ENCODE measurements around the gene SLC43A1.
"Not testable (repeated sequence)": the region's sequence is repeated elsewhere in the genome, so short reads cannot be mapped to it uniquely, and the experiment has no call there.

The SLC43A1 gene

DNA sequence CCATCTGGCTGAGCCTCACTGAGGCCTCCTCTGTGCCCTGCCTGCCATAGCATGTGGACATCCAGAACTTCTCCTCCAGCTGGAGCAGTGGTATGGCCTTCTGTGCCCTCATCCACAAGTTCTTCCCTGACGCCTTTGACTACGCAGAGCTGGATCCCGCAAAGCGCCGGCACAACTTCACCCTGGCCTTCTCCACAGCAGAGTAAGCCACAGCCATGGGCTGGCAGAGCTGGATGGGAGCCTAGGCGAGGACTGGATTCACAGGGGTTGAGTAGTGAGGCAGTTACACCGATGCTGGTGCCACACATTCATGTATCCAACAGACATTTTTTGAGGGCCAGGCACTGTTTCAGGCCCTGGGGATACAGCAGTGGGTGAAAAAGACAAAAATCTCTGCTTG lies 30.9 kb upstream of the SLC43A1 start:
- no peaks in the 10 kb centered on the region for H3K27me3 ChIP-seq (replicated peaks; ENCODE audit: control insufficient read depth, insufficient read depth, low read length, poor library complexity, severe bottlenecking)
- H3K27ac ChIP-seq (ENCODE audit: insufficient read depth, low read length, poor library complexity, severe bottlenecking) = no peak overlapping the region
- no peaks in the 10 kb centered on the region for H3K9me3 ChIP-seq (ENCODE audit: control insufficient read depth, low read length)
- peaks cover 18% of the 10 kb centered on the region for H3K36me3 ChIP-seq (ENCODE audit: control insufficient read depth, insufficient read depth, low read length)
- no peak overlapping the region for H3K4me3 ChIP-seq (ENCODE audit: insufficient read depth, low read depth, low read length, poor library complexity, severe bottlenecking)
- no peak for DNase-seq
- no peaks in the 10 kb centered on the region for H3K4me1 ChIP-seq (ENCODE audit: control insufficient read depth, insufficient read depth, low read length, poor library complexity, severe bottlenecking)

DNA sequence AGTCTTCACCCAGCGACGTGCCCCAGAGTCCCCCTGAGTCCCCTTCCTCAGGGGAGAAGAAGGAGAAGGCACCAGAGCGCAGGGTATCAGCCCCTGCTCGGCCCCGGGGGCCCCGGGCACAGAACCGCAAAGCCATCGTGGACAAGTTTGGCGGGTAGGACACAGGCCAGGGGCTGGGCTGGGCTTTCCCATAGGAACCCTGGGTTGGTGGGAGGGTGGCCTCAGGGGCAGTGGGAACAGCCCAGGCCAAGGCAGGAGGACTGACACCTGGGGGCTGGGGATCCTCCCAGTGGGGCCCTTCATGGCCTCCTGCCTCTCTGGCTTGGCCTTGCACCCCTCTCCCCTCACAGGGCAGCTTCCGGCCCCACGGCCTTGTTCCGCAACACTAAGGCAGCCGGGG lies 30.4 kb upstream of the SLC43A1 start:
- Histone ChIP-seq H3K4me3 (ENCODE audit: insufficient read depth, low read depth, low read length, poor library complexity, severe bottlenecking) (no peak overlapping the region), H3K9me3 (ENCODE audit: control insufficient read depth, low read length) (no peaks in the 10 kb centered on the region), H3K27me3 (replicated peaks; ENCODE audit: control insufficient read depth, insufficient read depth, low read length, poor library complexity, severe bottlenecking) (no peaks in the 10 kb centered on the region), H3K27ac (ENCODE audit: insufficient read depth, low read length, poor library complexity, severe bottlenecking) (no peak overlapping the region), H3K36me3 (ENCODE audit: control insufficient read depth, insufficient read depth, low read length) (peaks cover 16% of the 10 kb centered on the region), H3K4me1 (ENCODE audit: control insufficient read depth, insufficient read depth, low read length, poor library complexity, severe bottlenecking) (no peaks in the 10 kb centered on the region)
- DNase-seq = no peak

DNA sequence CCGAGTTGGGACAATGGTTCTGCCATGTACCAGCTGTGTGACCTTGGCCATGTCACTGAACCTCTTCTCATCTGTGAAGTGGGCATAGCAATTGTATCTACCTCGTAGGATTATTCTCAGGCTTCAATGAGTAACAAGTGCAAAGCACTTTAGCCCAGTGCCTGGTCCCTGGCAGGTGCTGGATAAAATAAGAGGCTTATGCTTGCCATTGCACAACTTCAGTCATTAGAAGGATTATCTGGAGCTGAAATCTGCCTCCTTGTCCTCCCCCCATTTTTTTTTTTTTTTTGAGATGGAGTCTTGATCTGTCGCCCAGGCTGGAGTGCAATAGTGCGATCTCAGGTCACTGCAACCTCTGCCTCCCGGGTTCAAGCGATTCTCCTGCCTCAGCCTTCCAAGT lies 29.1 kb upstream of the SLC43A1 start:
- no peak for DNase-seq
- Histone ChIP-seq H3K4me1 (ENCODE audit: control insufficient read depth, insufficient read depth, low read length, poor library complexity, severe bottlenecking) (no peaks in the 10 kb centered on the region), H3K9me3 (ENCODE audit: control insufficient read depth, low read length) (no peaks in the 10 kb centered on the region), H3K27ac (ENCODE audit: insufficient read depth, low read length, poor library complexity, severe bottlenecking) (no peak overlapping the region), H3K4me3 (ENCODE audit: insufficient read depth, low read depth, low read length, poor library complexity, severe bottlenecking) (no peak overlapping the region), H3K27me3 (replicated peaks; ENCODE audit: control insufficient read depth, insufficient read depth, low read length, poor library complexity, severe bottlenecking) (no peaks in the 10 kb centered on the region), H3K36me3 (ENCODE audit: control insufficient read depth, insufficient read depth, low read length) (peaks cover 4% of the 10 kb centered on the region)

DNA sequence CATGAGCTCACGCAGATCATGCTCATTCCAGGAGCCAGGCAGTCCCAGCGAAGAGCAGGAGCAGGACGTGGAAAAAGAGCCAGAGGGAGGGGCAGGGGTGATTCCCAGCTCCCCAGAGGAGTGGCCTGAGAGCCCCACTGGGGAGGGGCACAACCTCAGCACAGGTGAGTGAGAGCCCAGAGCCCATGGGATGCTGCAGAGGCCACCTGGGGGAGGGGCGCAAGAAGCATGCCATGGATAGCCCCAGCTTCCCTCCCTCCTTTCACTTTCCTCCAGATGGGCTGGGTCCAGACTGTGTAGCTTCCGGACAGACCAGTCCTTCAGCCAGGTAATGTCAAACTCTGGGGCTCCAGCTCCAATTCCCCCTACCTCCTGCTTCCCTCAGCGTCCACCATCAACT lies 28.1 kb upstream of the SLC43A1 start:
- Histone ChIP-seq H3K27me3 (replicated peaks; ENCODE audit: control insufficient read depth, insufficient read depth, low read length, poor library complexity, severe bottlenecking) (no peaks in the 10 kb centered on the region), H3K36me3 (ENCODE audit: control insufficient read depth, insufficient read depth, low read length) (no peaks in the 10 kb centered on the region), H3K27ac (ENCODE audit: insufficient read depth, low read length, poor library complexity, severe bottlenecking) (no peak overlapping the region), H3K4me1 (ENCODE audit: control insufficient read depth, insufficient read depth, low read length, poor library complexity, severe bottlenecking) (no peaks in the 10 kb centered on the region), H3K4me3 (ENCODE audit: insufficient read depth, low read depth, low read length, poor library complexity, severe bottlenecking) (no peak overlapping the region), H3K9me3 (ENCODE audit: control insufficient read depth, low read length) (no peaks in the 10 kb centered on the region)
- DNase-seq = no peak

DNA sequence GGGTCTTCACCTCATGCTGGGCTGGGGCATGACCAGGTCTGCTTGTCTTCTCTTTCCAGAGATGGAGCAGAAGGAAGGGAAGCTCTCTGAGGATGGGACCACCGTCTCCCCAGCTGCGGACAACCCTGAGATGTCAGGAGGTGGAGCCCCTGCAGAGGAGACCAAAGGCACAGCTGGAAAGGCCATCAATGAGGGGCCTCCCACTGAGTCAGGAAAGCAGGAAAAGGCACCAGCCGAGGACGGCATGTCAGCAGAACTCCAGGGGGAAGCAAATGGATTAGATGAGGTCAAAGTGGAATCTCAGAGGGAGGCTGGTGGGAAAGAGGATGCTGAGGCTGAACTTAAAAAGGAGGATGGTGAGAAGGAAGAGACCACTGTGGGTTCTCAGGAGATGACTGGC lies 27.1 kb upstream of the SLC43A1 start:
- no peaks in the 10 kb centered on the region for H3K9me3 ChIP-seq (ENCODE audit: control insufficient read depth, low read length)
- DNase-seq = no peak
- H3K4me1 ChIP-seq (ENCODE audit: control insufficient read depth, insufficient read depth, low read length, poor library complexity, severe bottlenecking) = no peaks in the 10 kb centered on the region
- no peaks in the 10 kb centered on the region for H3K27me3 ChIP-seq (replicated peaks; ENCODE audit: control insufficient read depth, insufficient read depth, low read length, poor library complexity, severe bottlenecking)
- H3K4me3 ChIP-seq (ENCODE audit: insufficient read depth, low read depth, low read length, poor library complexity, severe bottlenecking) = no peak overlapping the region
- H3K36me3 ChIP-seq (ENCODE audit: control insufficient read depth, insufficient read depth, low read length) = no peaks in the 10 kb centered on the region
- no peak overlapping the region for H3K27ac ChIP-seq (ENCODE audit: insufficient read depth, low read length, poor library complexity, severe bottlenecking)

DNA sequence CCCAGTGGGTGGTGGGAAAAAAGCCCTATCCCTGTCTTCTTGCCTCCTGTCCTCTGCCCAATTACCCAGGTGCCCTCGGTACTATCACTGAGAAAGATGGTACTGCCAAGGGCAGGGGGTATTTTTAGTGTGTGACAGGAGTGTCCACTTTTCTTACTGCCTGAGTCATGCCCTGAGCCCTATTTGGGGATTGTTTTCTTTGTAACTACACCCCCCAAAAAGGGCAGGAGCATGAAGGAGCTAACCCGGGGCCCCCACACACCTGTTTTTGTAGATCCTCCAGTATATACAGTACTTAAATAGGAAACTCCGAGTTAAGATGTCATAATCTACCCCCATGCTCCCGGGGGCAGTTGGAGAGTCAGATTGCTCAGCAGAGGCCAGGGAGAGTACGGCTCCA lies 25.7 kb upstream of the SLC43A1 start:
- no peak overlapping the region for H3K4me3 ChIP-seq (ENCODE audit: insufficient read depth, low read depth, low read length, poor library complexity, severe bottlenecking)

DNA sequence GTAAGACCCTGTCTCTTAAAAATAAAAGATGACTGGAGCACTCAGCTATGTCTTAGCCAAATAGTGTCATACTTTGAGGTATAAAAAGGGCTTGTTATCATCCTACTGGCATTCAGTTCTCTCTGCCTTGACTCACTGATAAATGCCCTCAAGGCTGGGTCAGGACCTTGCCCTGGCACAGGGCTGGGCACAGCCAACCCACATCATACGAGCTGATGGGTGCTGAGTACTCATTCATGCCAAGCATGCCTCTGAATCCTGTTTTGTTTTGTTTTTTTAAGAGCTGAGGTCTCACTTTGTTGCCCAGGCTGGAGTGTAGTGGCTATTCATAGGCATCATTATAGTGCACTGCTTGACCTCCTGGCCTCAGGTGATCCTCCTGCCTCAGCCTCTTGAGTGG lies 23.8 kb upstream of the SLC43A1 start:
- H3K4me1 ChIP-seq (ENCODE audit: control insufficient read depth, insufficient read depth, low read length, poor library complexity, severe bottlenecking) = no peaks in the 10 kb centered on the region
- no peak overlapping the region for H3K4me3 ChIP-seq (ENCODE audit: insufficient read depth, low read depth, low read length, poor library complexity, severe bottlenecking)
- H3K27ac ChIP-seq (ENCODE audit: insufficient read depth, low read length, poor library complexity, severe bottlenecking) = no peak overlapping the region
- H3K36me3 ChIP-seq (ENCODE audit: control insufficient read depth, insufficient read depth, low read length) = no peaks in the 10 kb centered on the region
- DNase-seq = no peak
- no peaks in the 10 kb centered on the region for H3K27me3 ChIP-seq (replicated peaks; ENCODE audit: control insufficient read depth, insufficient read depth, low read length, poor library complexity, severe bottlenecking)
- no peaks in the 10 kb centered on the region for H3K9me3 ChIP-seq (ENCODE audit: control insufficient read depth, low read length)

More for the DNA sequence above, 25.7 kb upstream of the SLC43A1 start:
- no peak overlapping the region for H3K27ac ChIP-seq (ENCODE audit: insufficient read depth, low read length, poor library complexity, severe bottlenecking)
- no peaks in the 10 kb centered on the region for H3K36me3 ChIP-seq (ENCODE audit: control insufficient read depth, insufficient read depth, low read length)
- H3K4me1 ChIP-seq (ENCODE audit: control insufficient read depth, insufficient read depth, low read length, poor library complexity, severe bottlenecking) = no peaks in the 10 kb centered on the region
- no peaks in the 10 kb centered on the region for H3K9me3 ChIP-seq (ENCODE audit: control insufficient read depth, low read length)
- no peaks in the 10 kb centered on the region for H3K27me3 ChIP-seq (replicated peaks; ENCODE audit: control insufficient read depth, insufficient read depth, low read length, poor library complexity, severe bottlenecking)
- no peak for DNase-seq

DNA sequence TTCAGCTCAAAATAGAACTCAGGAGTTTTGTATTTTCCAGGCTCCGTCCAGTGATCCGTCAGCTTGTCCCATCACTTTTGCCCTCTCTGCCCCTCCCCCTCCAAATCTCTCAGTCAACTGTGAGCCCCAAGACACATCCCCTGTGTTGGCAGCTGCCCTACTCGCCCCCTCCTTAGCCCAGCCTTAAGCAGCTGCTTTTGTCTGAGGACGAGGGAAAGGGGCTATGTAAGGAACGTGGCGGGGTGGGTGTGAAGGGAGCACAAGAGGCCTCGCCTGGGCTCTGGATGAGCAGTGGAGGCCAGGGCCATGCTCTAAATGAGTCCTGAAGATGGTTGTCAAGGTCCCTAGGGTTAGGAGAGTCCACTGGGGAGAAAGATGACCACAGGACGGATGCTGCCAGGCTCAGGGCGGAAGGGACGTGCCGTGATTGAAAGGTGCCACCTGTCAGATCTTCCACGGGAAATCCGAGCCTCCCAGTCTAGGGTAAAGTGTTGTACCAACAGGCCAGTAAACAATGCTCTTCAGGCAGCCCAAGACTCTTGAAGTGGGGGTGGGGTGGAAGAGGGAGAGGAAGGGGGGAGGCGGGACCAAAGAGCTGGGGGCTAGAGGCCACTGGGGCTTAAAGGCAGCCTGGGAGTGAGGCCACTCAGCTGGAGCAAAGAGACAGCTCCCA lies 21.6 kb upstream of the SLC43A1 start, which contains the start of gene SMTNL1:
SMTNL1 (plus strand) TSS at position 649 of the 673 bp plus-strand sequence. CDS start 5,048 bp downstream, outside the sequence.
- no peaks in the 10 kb centered on the region for H3K36me3 ChIP-seq (ENCODE audit: control insufficient read depth, insufficient read depth, low read length)
- no peaks in the 10 kb centered on the region for H3K9me3 ChIP-seq (ENCODE audit: control insufficient read depth, low read length)
- no peak for DNase-seq
- H3K27ac ChIP-seq (ENCODE audit: insufficient read depth, low read length, poor library complexity, severe bottlenecking) = no peak within 1 kb of the TSS
- H3K27me3 ChIP-seq (replicated peaks; ENCODE audit: control insufficient read depth, insufficient read depth, low read length, poor library complexity, severe bottlenecking) = no peaks in the 10 kb centered on the region
- no peak within 1 kb of the TSS for H3K4me3 ChIP-seq (ENCODE audit: insufficient read depth, low read depth, low read length, poor library complexity, severe bottlenecking)
- no peaks in the 10 kb centered on the region for H3K4me1 ChIP-seq (ENCODE audit: control insufficient read depth, insufficient read depth, low read length, poor library complexity, severe bottlenecking)

DNA sequence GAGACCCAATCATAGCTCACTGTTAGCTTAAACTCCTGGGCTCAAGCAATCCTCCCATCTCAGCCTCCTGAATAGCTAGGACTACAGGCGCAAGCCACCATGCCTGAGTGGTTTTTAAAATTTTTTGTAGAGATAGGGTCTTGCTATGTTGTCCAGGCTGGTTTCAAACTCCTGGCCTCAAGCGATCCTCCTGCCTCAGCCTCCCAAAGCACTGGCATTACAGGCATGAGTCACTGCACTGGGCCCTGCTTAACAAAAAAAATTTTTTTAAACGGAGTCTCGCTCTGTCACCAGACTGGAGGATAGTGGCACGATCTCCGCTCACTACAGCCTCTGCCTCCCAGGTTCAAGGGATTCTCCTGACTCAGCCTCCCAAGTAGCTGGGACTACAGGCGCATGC lies 18.9 kb upstream of the SLC43A1 start:
- not testable (repeated sequence) for H3K4me3 ChIP-seq (ENCODE audit: insufficient read depth, low read depth, low read length, poor library complexity, severe bottlenecking); H3K36me3 ChIP-seq (ENCODE audit: control insufficient read depth, insufficient read depth, low read length); H3K27ac ChIP-seq (ENCODE audit: insufficient read depth, low read length, poor library complexity, severe bottlenecking); DNase-seq; H3K27me3 ChIP-seq (replicated peaks; ENCODE audit: control insufficient read depth, insufficient read depth, low read length, poor library complexity, severe bottlenecking); H3K9me3 ChIP-seq (ENCODE audit: control insufficient read depth, low read length)
- H3K4me1 ChIP-seq (ENCODE audit: control insufficient read depth, insufficient read depth, low read length, poor library complexity, severe bottlenecking) = peaks cover 12% of the 10 kb centered on the region

DNA sequence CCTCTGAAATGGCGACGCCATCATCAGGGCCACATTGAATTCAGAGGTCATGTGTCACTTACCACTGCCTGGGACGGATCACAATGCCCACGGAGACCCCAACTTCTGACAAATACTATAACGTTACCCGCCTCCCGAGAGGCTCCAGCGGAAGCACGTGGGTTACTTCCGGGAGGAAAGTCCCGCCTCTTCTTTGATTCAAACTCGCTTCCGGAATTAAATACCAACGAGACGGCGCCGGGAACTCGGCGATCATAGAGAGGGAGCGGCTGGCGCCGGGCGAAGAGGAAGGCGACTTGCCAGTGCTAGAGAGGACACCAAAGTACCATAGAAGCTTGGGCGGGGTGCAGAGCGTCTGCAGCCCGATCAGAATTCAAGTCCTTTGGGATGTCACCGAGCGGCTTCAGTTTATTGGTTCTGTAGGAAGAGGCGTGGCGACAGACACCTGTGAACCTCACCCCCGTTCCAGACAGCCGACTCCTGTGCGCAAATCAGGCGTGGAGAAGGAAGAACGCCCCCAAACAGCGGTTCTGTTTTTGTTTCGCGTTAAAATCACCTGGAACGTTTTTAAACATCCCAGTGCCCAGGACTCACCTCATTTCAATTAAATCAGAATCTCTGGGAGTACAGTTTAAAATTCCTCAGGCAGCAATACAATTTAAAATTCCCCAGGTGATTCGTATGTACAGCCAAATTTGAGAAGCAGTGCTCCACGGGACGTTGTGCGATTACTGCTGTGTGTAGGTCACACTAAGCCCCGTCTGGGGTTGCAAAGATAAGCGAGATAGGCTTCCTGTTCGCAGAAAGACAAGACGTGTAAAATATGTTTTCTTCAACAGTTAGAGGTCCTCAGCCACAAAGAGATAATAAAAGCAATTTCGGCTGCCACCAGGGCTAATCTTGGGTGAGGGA lies 15.3 kb upstream of the SLC43A1 start, which contains the start of gene TIMM10:
TIMM10 (minus strand) TSS at position 159 of the 912 bp plus-strand sequence. CDS start 565 bp downstream, outside the sequence.
- Histone ChIP-seq H3K4me3 (ENCODE audit: insufficient read depth, low read depth, low read length, poor library complexity, severe bottlenecking) (peak within 1 kb of the TSS; percentile 56), H3K27ac (ENCODE audit: insufficient read depth, low read length, poor library complexity, severe bottlenecking) (peak within 1 kb of the TSS; percentile 82), H3K36me3 (ENCODE audit: control insufficient read depth, insufficient read depth, low read length) (no peaks in the 10 kb centered on the region), H3K4me1 (ENCODE audit: control insufficient read depth, insufficient read depth, low read length, poor library complexity, severe bottlenecking) (peaks cover 14% of the 10 kb centered on the region), H3K27me3 (replicated peaks; ENCODE audit: control insufficient read depth, insufficient read depth, low read length, poor library complexity, severe bottlenecking) (no peaks in the 10 kb centered on the region), H3K9me3 (ENCODE audit: control insufficient read depth, low read length) (no peaks in the 10 kb centered on the region)
- DNase-seq = peak; percentile 91 to 92 (median 92)
